GM19463 (cell line): ENCODE results near the gene C1orf159.
"Not testable (repeated sequence)": the region's sequence is repeated elsewhere in the genome, so short reads cannot be mapped to it uniquely, and the experiment has no call there.

Experiments used
- ATAC-seq: cut with Tn5 transposase; IDR thresholded peaks from one replicate; pipeline ENCODE4 v1.9.1; 2021; ENCODE audit warnings: mild to moderate bottlenecking, moderate library complexity; ENCODE audit not compliant: unreplicated experiment

The C1orf159 gene

GRCh38 chr1:1115786-1116700 lies at the start of gene C1orf159:
C1orf159 (minus strand) TSS chr1:1116089; CDS start chr1:1091543, 24,546 bp downstream.
- peak; percentile 93 for ATAC-seq

- no peak for ATAC-seq
These were observed 49.6 kb upstream of the C1orf159 start for GRCh38 chr1:1165485-1165884.

GRCh38 chr1:1164701-1165451 lies 49.0 kb upstream of the C1orf159 start:
- ATAC-seq = no peak

- no peak for ATAC-seq
These were observed 48.4 kb upstream of the C1orf159 start for GRCh38 chr1:1164361-1164700.

GRCh38 chr1:1163538-1164070 lies 47.7 kb upstream of the C1orf159 start:
- ATAC-seq = no peak

- no peak for ATAC-seq
These were observed 47.0 kb upstream of the C1orf159 start for GRCh38 chr1:1162597-1163537.

- no peak for ATAC-seq
These were observed 45.8 kb upstream of the C1orf159 start for GRCh38 chr1:1161683-1162079.

- no peak for ATAC-seq
These were observed 45.3 kb upstream of the C1orf159 start for GRCh38 chr1:1161078-1161682.

- ATAC-seq = no peak
These were observed 44.5 kb upstream of the C1orf159 start for GRCh38 chr1:1160281-1160930.

GRCh38 chr1:1157914-1158710 lies 42.2 kb upstream of the C1orf159 start:
- ATAC-seq = peak; percentile 39

- ATAC-seq = peak; percentile 42
These were observed 41.6 kb upstream of the C1orf159 start for GRCh38 chr1:1157426-1157913.

GRCh38 chr1:1157033-1157365 lies 41.1 kb upstream of the C1orf159 start:
- no peak for ATAC-seq

GRCh38 chr1:1156140-1157032 lies 40.5 kb upstream of the C1orf159 start:
- no peak for ATAC-seq

- no peak for ATAC-seq
These were observed 39.4 kb upstream of the C1orf159 start for GRCh38 chr1:1155258-1155657.

- no peak for ATAC-seq
These were observed 38.0 kb upstream of the C1orf159 start for GRCh38 chr1:1153874-1154273.

GRCh38 chr1:1153215-1153614 lies 37.3 kb upstream of the C1orf159 start:
- not testable (repeated sequence) for ATAC-seq

- ATAC-seq = not testable (repeated sequence)
These were observed 36.5 kb upstream of the C1orf159 start for GRCh38 chr1:1152431-1152830.

GRCh38 chr1:1151306-1151705 lies 35.4 kb upstream of the C1orf159 start:
- ATAC-seq = no peak
